ENCODE data around the gene INSYN1.

DNA sequence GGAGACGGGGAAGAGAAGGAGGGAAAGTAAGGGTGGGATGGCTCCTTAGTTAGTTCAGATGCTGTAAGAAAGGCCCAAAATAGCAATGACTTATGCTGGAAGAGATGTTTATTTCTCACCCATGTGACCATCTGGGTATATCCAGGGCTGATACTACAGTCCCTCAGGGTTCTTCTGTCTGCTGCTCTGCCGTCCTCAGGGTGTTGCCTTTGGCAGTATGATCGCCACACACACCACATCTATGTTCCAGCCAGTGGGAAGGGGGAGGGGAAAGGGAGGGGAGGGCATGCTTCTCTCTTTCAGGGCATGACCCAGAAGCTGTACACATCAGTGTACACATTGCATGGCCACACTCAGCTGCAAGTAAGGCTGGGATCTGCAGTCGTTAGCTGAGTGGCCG is 58.7 kb downstream of the INSYN1 start:
- TF ChIP-seq EZH2 (IDR thresholded peaks at IDR 0.05; ENCODE audit: borderline replicate concordance, insufficient read depth, low read length, poor library complexity, severe bottlenecking) (no peak), POLR2AphosphoS5 (IDR thresholded peaks at IDR 0.05) (no peak), CTCF (IDR thresholded peaks at IDR 0.05; ENCODE audit: poor library complexity, severe bottlenecking) (no peak), MXI1 (conservative IDR thresholded peaks at IDR 0.05; ENCODE audit: poor library complexity, severe bottlenecking) (no peak), SMC3 (conservative IDR thresholded peaks at IDR 0.05; ENCODE audit: poor library complexity) (no peak), EP300 (conservative IDR thresholded peaks at IDR 0.05; ENCODE audit: poor library complexity, severe bottlenecking) (no peak), TAF1 (IDR thresholded peaks at IDR 0.05; ENCODE audit: low read depth) (no peak), REST (IDR thresholded peaks at IDR 0.05; ENCODE audit: borderline replicate concordance) (no peak), RAD21 (conservative IDR thresholded peaks at IDR 0.05) (no peak)

Data from neural cell (in vitro differentiated cells).